ENCODE data around the gene GFRA1. TPM values are rescaled to one million over a fixed set of nuclear protein-coding genes. Genes with fewer than 3 reads are reported as not detected.

The GFRA1 gene
- total and polyA plus RNA-seq, 2 of the 8 experiments (the other 6 are each of a cell fraction or from before 2014, with no cell fraction given): 1.1 to 2.0 TPM

DNA sequence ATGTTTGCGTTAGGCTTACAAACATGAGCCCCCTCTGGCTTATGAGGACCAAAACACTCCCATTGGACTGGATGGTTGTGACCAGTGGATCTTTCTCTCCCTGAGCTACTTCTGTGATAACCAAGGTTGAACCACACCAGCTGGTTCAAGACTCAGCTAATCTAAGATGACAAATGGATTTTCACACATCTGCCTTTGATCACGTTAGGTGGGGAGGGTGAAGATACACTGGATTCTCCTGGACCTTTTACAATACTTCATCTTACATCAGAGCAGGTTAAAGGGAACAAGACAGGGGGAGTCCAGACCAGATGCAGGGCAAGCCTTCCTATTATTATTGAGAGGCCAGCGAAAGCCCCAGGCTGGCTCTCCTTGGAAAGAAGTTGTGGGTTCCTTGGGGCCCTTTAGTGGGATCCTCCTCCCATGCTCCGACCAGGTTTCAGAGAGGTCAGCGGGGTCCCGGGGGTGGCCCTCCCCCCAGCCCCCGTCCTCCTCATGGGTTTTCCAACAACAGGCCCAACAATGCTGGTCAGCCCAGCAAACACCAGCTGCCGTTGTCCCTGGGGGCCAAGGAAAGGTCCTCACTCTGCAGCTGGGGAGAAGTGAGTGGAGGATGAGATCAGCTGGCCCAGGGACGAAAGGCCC, 2.8 kb downstream of the GFRA1 start:
- Histone ChIP-seq H3K23me2 (ENCODE audit: low read depth, low read length) (peaks cover 31% of the 10 kb centered on the region), H3K79me1 (ENCODE audit: low read depth, low read length) (no peaks in the 10 kb centered on the region), H3K23ac (ENCODE audit: insufficient read length) (no peak overlapping the region), H3K27me3 (replicated peaks in 1 of 4; ENCODE audit: control insufficient read depth in 3 of 4, extremely low read depth in 1 of 4, insufficient read depth in 3 of 4, low read length in 3 of 4) (peaks cover 37 to 68% (median 65%) of the 10 kb centered on the region in 4 experiments), H3K27ac (ENCODE audit: low read depth, low read length) (no peak overlapping the region), H3K4me1 (replicated peaks in 1 of 4; ENCODE audit: control insufficient read depth in 3 of 4, insufficient read depth in 4 of 4, low read length in 3 of 4) (peaks cover 0 to 7% (median 3%) of the 10 kb centered on the region in 4 experiments; a peak in 5 of 7 replicates), H2BK5ac (ENCODE audit: low read depth, low read length) (no peak overlapping the region), H3K36me3 (ENCODE audit: control insufficient read depth in 2 of 4, insufficient read depth in 4 of 4, low read length in 3 of 4) (no peaks in the 10 kb centered on the region), H3K4me3 (ENCODE audit: extremely low read depth in 1 of 4, insufficient read depth in 2 of 4, low read depth in 3 of 4, low read length in 4 of 4) (peak overlapping the region; percentile 45 to 77 (median 70); a peak in 6 of 8 replicates), H2AFZ (ENCODE audit: low read length) (peak overlapping the region; percentile 96; the same call in 1 of the 2 replicates), H3K14ac (ENCODE audit: insufficient read length) (no peak overlapping the region), H3K9me3 (ENCODE audit: insufficient read depth in 2 of 2, low read depth in 1 of 2, low read length in 1 of 2) (no peaks in the 10 kb centered on the region), H3K79me2 (ENCODE audit: control insufficient read depth in 1 of 2, insufficient read depth in 2 of 2, low read length in 2 of 2) (no peaks in the 10 kb centered on the region), H4K91ac (replicated peaks; ENCODE audit: insufficient read length, low read length) (no peak overlapping the region), H3K9ac (replicated peaks in 1 of 4; ENCODE audit: extremely low read depth in 1 of 4, low read depth in 3 of 4, low read length in 3 of 4) (no peak overlapping the region), H3K18ac (ENCODE audit: extremely low read depth, low read length) (no peak overlapping the region), H2BK15ac (ENCODE audit: low read length) (no peak overlapping the region), H2BK20ac (ENCODE audit: low read length) (no peak overlapping the region), H3K56ac (replicated peaks; ENCODE audit: insufficient read length, low read depth, low read length) (no peak overlapping the region), H4K20me1 (replicated peaks in 1 of 2; ENCODE audit: control insufficient read depth in 1 of 2, insufficient read depth in 2 of 2, low read length in 2 of 2) (peaks cover 0 to 3% of the 10 kb centered on the region in 2 experiments), H3K4ac (replicated peaks; ENCODE audit: insufficient read length, low read depth, low read length) (no peak overlapping the region), H2BK12ac (ENCODE audit: low read depth, low read length) (no peak overlapping the region), H2BK120ac (replicated peaks; ENCODE audit: low read depth, low read length) (no peak overlapping the region), H4K8ac (ENCODE audit: extremely low read depth, insufficient read depth, low read length) (no peak overlapping the region), H2AK5ac (ENCODE audit: low read depth, low read length) (no peak overlapping the region), H4K5ac (ENCODE audit: insufficient read length, low read depth, low read length) (no peak overlapping the region), H3K4me2 (ENCODE audit: insufficient read depth in 1 of 2, low read depth in 2 of 2, low read length in 2 of 2) (peak overlapping the region; percentile 99)
- FAIRE-seq: no peak
- DNase-seq (ENCODE audit: low read depth in 1 of 2, low spot score in 2 of 2): no peak
- CTCF ChIA-PET (ENCODE audit: partially characterized antibody): interaction anchor here (0.9 to 3.0 kb wide), 4 partner anchors 10 to 149 kb away, joined by 3 to 15 read pairs (median 7); no protein-coding TSS in a partner anchor
- POLR2A ChIA-PET (ENCODE audit: partially characterized antibody): interaction anchor here (1.6 kb wide), 1 partner anchor 115 kb away, joined by 3 read pairs; no protein-coding TSS in a partner anchor
- 56% methylated on average over 9 of the region's 9 CpGs; no CpG with 5 or more reads in 1 of the 2 experiments for WGBS, 2 experiments (ENCODE audit: extremely low coverage in 1 of 2, insufficient coverage in 1 of 2, insufficient read length in 1 of 2, insufficient replicate concordance in 2 of 2, low coverage in 1 of 2, low lambda C conversion rate in 2 of 2, missing lambda C conversion rate in 1 of 2)
- TF ChIP-seq KDM4A (IDR thresholded peaks at IDR 0.05; ENCODE audit: low read depth, low read length, severe bottlenecking) (no peak), HDAC2 (IDR thresholded peaks at IDR 0.05; ENCODE audit: borderline replicate concordance in 1 of 2, low read depth in 2 of 2, low read length in 2 of 2) (no peak), RNF2 (IDR thresholded peaks at IDR 0.05; ENCODE audit: borderline replicate concordance, low read depth, low read length, missing control alignments, poor library complexity, severe bottlenecking) (no peak), JUND (IDR thresholded peaks at IDR 0.05; ENCODE audit: low read length) (no peak), ASH2L (IDR thresholded peaks at IDR 0.05; ENCODE audit: low read length) (no peak), EZH2 (IDR thresholded peaks at IDR 0.05; ENCODE audit: low read depth, low read length, severe bottlenecking) (no peak), NANOG (IDR thresholded peaks at IDR 0.05; ENCODE audit: insufficient read depth, low read depth, low read length, poor library complexity, severe bottlenecking) (no peak), TAF1 (IDR thresholded peaks at IDR 0.05; ENCODE audit: low read depth, low read length) (no peak), FOSL1 (IDR thresholded peaks at IDR 0.05; ENCODE audit: insufficient read depth, low read depth, low read length) (no peak), SP2 (IDR thresholded peaks at IDR 0.05; ENCODE audit: low read length) (no peak), NRF1 (IDR thresholded peaks at IDR 0.05; ENCODE audit: low read depth, low read length) (no peak), KDM5A (IDR thresholded peaks at IDR 0.05; ENCODE audit: low read length) (no peak)
